GM12872 (cell line): ENCODE data around the gene MLXIPL.

Experiments used
- CTCF ChIP-seq: IDR thresholded peaks from 3 replicates; pipeline ENCODE4 v1.5.1; 2011; ENCODE audit warnings: low read depth, mild to moderate bottlenecking, low read length, moderate library complexity; ENCODE audit not compliant: insufficient read depth

MLXIPL gene

DNA sequence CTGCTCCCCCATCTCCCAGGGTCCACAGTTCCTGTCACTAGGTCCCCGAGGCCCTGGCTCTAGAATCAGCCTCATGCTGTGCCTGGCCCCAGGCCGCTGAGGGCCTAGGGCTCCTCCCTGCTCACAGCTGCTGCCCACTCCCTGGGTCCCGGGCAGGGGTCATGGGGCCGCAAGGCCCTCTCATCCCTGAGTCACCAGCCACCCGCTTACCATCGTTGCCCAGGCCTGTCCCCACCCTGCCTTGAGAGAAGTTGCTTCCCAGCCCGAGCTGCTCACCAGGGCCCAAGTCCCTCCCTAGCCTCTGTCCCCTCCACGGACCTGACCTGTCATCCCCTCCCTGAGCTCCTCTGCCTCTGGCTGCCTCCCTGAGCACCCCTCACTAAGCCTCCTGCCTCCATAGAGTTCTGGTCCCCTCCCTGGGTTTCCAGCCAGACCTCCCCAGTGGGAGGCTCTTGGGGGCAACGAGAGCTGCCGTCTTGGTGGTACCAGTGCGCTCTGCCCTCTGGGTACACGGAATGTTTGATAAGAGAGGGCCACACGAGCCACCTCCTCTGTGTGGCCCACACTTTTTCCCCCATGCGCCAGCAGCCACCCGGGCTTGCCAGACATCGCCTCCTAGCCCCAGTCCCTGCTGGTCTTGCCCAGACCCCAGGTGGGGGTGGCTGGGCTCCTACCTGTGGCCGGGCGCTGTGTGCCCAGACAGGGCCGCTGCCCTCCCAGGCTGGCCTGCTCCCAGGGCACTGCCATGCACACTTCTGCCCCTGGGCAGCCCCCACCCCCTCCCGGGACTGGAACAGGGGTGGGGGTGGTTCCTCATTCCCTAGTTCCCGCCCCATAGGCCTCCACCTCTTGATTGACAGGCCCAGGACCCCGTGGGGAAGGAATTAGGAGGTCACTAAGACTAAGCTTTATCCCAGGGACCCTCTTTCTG lies 21.3 kb downstream of the MLXIPL start:
- no peak for TF ChIP-seq CTCF

GRCh38 chr7:73599916-73600315 lies 24.4 kb downstream of the MLXIPL start:
- TF ChIP-seq CTCF = no peak

- TF ChIP-seq CTCF = no peak
These were observed 25.0 kb downstream of the MLXIPL start for GRCh38 chr7:73599151-73599882.

- no peak for TF ChIP-seq CTCF
These were observed 26.1 kb downstream of the MLXIPL start for GRCh38 chr7:73597978-73598782.

DNA sequence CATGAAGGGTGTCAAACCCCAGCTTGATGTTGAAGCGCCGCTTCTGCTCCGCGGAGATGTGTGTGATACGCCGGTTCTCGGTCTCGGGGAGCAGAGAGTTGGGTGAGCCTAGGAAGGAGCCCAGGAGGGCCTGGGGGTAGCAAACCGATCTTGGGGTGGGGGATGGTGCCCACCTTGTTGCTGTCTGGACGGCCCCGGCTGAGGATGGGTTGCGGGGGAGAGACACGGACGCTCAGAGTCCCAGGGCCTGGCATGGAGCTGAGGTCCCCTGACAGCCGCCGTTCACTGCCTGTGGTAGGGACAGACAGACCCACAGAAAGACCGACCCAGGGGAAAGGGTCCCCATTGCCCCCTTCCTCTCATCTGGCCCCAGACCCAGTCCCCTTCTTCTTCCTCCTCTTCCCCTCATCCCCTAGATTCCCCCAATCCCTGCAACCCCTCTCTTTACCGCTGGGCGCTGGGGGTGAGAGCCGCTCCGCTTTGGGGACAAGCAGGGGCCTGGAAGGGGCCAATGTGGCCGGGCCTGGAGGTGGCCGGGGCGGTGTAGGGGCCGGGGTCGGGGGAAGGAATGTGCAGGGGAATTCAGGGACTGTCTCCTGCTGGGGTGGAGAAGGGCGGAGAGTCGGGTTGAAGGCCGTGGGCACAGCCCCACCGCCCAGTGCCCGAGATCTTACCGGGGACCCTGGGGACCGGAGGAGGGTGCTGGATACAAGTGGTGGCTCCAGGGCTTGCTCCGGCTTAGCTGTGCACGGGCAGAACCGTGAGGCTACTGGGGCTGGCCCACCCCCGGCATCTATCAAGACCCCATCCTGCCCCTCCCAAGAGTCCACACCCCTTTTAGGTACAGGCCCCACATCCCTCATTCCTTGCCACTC lies 27.9 kb downstream of the MLXIPL start:
- TF ChIP-seq CTCF = no peak

GRCh38 chr7:73595358-73595757 lies 29.0 kb downstream of the MLXIPL start:
- no peak for TF ChIP-seq CTCF
